GM12878 (cell line): ENCODE results near the gene ANO7. TPM values are rescaled to one million over a fixed set of nuclear protein-coding genes. Genes with fewer than 3 reads are reported as not detected.
A peak's percentile ranks its signal among the peaks of the same experiment; 100 is the strongest.

ENCODE experiments used
- BHLHE40 ChIP-seq, 2 experiments: fragments of 450-650 bp in 1 of 2; IDR thresholded peaks; 2 replicates each; pipeline ENCODE4 v1.6.1; 2011 to 2017; ENCODE audit warnings: low read depth in 2 of 2, borderline replicate concordance in 1 of 2, improper control_type of control experiment in 1 of 2, low read length in 1 of 2, mild to moderate bottlenecking in 1 of 2
- CBFB ChIP-seq: IDR thresholded peaks from 2 replicates; pipeline ENCODE4 v1.6.1; 2016; ENCODE audit warnings: antibody characterized with exemption, low read depth
- EGR1 ChIP-seq, 2 experiments: IDR thresholded peaks; 1 replicate in 1 of 2; 2 replicates in 1 of 2; pipeline ENCODE4 v1.6.1; 2011 to 2012; ENCODE audit warnings: low read depth in 2 of 2, low read length in 2 of 2, borderline replicate concordance in 1 of 2, mild to moderate bottlenecking in 1 of 2, moderate library complexity in 1 of 2
- FOS ChIP-seq: IDR thresholded peaks from 3 replicates; pipeline ENCODE4 v1.6.1; 2011; ENCODE audit warnings: borderline replicate concordance; ENCODE audit not compliant: insufficient read length; ENCODE audit errors: extremely low read depth
- GABPA ChIP-seq: IDR thresholded peaks from 2 replicates; pipeline ENCODE4 v1.6.1; 2014; ENCODE audit warnings: antibody characterized with exemption, low read depth, mild to moderate bottlenecking, inconsistent platforms
- HDGF ChIP-seq: fragments of 450-650 bp; IDR thresholded peaks from 2 replicates; pipeline ENCODE4 v1.6.1; 2016; ENCODE audit warnings: antibody characterized with exemption
- JUNB ChIP-seq: IDR thresholded peaks from 2 replicates; pipeline ENCODE4 v1.6.1; 2016; ENCODE audit warnings: antibody characterized with exemption, mild to moderate bottlenecking
- KLF5 ChIP-seq: fragments of 450-650 bp; IDR thresholded peaks from 2 replicates; pipeline ENCODE4 v1.6.1; 2014; ENCODE audit warnings: mild to moderate bottlenecking; ENCODE audit not compliant: partially characterized antibody
- LARP7 ChIP-seq: fragments of 450-650 bp; IDR thresholded peaks from 2 replicates; pipeline ENCODE4 v1.6.1; 2017; ENCODE audit warnings: mild to moderate bottlenecking
- MEF2A ChIP-seq: IDR thresholded peaks from 2 replicates; pipeline ENCODE4 v1.6.1; 2011; ENCODE audit warnings: low read depth, mild to moderate bottlenecking, low read length, moderate library complexity; ENCODE audit not compliant: insufficient read depth
- MEF2B ChIP-seq: fragments of 450-650 bp; IDR thresholded peaks from 2 replicates; pipeline ENCODE4 v1.6.1; 2018; ENCODE audit warnings: mild to moderate bottlenecking, moderate library complexity; ENCODE audit not compliant: partially characterized antibody, poor library complexity, severe bottlenecking
- MTA3 ChIP-seq: IDR thresholded peaks from 2 replicates; pipeline ENCODE4 v1.6.1; 2012; ENCODE audit warnings: low read length, inconsistent platforms, borderline replicate concordance
- MYB ChIP-seq: fragments of 150-350 bp; IDR thresholded peaks from 2 replicates; pipeline ENCODE4 v1.6.1; 2014; ENCODE audit warnings: mild to moderate bottlenecking, low read depth, low read length, borderline replicate concordance
- NFXL1 ChIP-seq: fragments of 450-650 bp; IDR thresholded peaks from 2 replicates; pipeline ENCODE4 v1.6.1; 2017; ENCODE audit warnings: antibody characterized with exemption, mild to moderate bottlenecking, borderline replicate concordance
- RBBP5 ChIP-seq: fragments of 200-600 bp; sonication (generic); conservative IDR thresholded peaks from 2 replicates; pipeline ENCODE4 v1.6.1; 2016
- SMC3 ChIP-seq: IDR thresholded peaks from 2 replicates; pipeline ENCODE4 v1.6.1; 2011; ENCODE audit warnings: low read length, improper control_type of control experiment, borderline replicate concordance
- SRF ChIP-seq, 2 experiments: IDR thresholded peaks; 2 replicates each; pipeline ENCODE4 v1.6.1; 2011; ENCODE audit warnings: low read depth in 2 of 2, low read length in 2 of 2, mild to moderate bottlenecking in 1 of 2, moderate library complexity in 1 of 2
- STAT1 ChIP-seq: fragments of 450-650 bp; conservative IDR thresholded peaks from 2 replicates; pipeline ENCODE4 v1.6.1; 2014; ENCODE audit warnings: antibody characterized with exemption, mild to moderate bottlenecking
- ZNF384 ChIP-seq: IDR thresholded peaks from 2 replicates; pipeline ENCODE4 v1.6.1; 2012; ENCODE audit warnings: low read depth, mild to moderate bottlenecking, low read length, improper control_type of control experiment, borderline replicate concordance
- polyA plus RNA-seq, 11 experiments: library from polyadenylated mRNA; depleted of rRNA in 4 of 11; unstranded in 6 of 11; stranded (reverse) in 5 of 11; fragments of >200 nt; fragmentation: Nextera tagmentation in 4 of 11; fragmentation: Illumina TruSeq in 1 of 11; extraction: Ambion mirVana in 4 of 11; extraction: Trizol in 1 of 11; gene quantifications; 1 replicate in 1 of 11; 2 replicates in 10 of 11; pipeline versions ENCODE4 v1.2.1 to v1.2.3, GENCODE V29; 2011 to 2016; ENCODE audit warnings: inconsistent platforms in 2 of 11, missing spikeins in 2 of 11, low read depth in 1 of 11
- total RNA-seq, 4 experiments: library from RNA; depleted of rRNA in 3 of 4; stranded (reverse); fragments of >200 nt in 3 of 4; fragmentation: Illumina TruSeq in 1 of 4; extraction: Trizol in 1 of 4; gene quantifications; 2 replicates each; pipeline versions ENCODE4 v1.2.1 to v1.2.3, GENCODE V29; 2013 to 2021
- TF ChIP-seq, protein P1 (sequence below): IDR thresholded peaks from 2 replicates; pipeline ENCODE4 v1.6.1; 2012; ENCODE audit warnings: low read depth, low read length, improper control_type of control experiment
- TF ChIP-seq, protein P2 (sequence below): IDR thresholded peaks from 2 replicates; pipeline ENCODE4 v1.6.1; 2012; ENCODE audit warnings: mild to moderate bottlenecking, low read depth, low read length

ANO7 gene
- total and polyA plus RNA-seq, 10 of the 15 experiments (the other 5 are each of a cell fraction or from before 2014, with no cell fraction given) = 0.08 to 1.4 (median 0.44) TPM

DNA sequence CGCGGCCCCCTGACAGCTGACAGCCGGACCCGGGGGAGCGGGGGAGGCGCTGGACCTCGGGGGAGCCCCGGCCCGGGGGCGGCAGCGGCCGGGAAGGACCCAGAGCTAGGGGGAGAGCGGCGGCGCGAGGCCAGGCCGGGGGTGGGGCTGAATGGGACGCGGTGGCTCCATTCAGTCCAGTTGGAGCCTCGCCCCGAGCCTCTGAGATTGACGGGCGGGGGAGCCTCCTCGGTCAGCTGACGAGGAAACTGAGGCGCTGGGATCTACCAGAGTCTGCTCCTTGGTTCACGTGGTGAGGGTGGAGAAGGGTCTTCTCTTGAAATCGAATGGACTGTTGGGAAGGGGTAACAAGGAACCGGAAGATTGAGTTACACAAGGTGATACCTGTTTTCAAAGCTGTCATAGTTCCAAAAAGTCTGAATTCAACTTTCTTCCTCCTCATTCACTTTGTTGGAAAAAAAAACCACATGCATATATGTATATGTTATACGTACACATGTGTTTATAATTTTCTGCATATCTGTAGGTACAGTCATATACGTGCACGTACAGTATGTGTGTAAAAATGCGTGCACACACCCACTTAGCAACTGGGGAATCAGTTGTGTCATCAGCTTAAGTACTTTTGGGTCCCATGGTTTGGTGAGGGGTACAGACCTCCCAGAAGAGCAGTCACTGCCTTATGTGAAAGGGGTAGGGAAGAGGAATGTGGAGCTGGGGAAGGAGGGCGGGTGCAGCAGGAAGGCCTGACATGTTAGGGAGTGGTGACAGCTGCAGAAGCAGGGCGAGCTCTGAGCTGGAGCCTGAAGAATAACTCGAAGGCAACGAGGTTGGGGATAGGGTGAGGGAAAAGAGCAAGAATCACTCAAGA lies 37.6 kb upstream of the ANO7 start (continued):
- TF ChIP-seq BHLHE40 (IDR thresholded peaks at IDR 0.05; ENCODE audit: borderline replicate concordance in 1 of 2, low read depth in 2 of 2, low read length in 1 of 2) = 0 out of 4 replicates have a peak, but pooled peaks of 1 of the 2 experiments have one; percentile 58
- TF ChIP-seq MTA3 = no peak
- 0 out of 2 replicates have a peak, but pooled peaks have one; percentile 21 for TF ChIP-seq HDGF
- no peak for TF ChIP-seq FOS
- TF ChIP-seq EGR1 (IDR thresholded peaks at IDR 0.05; ENCODE audit: borderline replicate concordance in 1 of 2, low read depth in 2 of 2, low read length in 2 of 2) = peak in 1 of 2 experiments; percentile 86; a peak in 2 of 3 replicates
- TF ChIP-seq, protein P1, sequence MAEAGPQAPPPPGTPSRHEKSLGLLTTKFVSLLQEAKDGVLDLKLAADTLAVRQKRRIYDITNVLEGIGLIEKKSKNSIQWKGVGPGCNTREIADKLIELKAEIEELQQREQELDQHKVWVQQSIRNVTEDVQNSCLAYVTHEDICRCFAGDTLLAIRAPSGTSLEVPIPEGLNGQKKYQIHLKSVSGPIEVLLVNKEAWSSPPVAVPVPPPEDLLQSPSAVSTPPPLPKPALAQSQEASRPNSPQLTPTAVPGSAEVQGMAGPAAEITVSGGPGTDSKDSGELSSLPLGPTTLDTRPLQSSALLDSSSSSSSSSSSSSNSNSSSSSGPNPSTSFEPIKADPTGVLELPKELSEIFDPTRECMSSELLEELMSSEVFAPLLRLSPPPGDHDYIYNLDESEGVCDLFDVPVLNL = no peak
- TF ChIP-seq, protein P2, sequence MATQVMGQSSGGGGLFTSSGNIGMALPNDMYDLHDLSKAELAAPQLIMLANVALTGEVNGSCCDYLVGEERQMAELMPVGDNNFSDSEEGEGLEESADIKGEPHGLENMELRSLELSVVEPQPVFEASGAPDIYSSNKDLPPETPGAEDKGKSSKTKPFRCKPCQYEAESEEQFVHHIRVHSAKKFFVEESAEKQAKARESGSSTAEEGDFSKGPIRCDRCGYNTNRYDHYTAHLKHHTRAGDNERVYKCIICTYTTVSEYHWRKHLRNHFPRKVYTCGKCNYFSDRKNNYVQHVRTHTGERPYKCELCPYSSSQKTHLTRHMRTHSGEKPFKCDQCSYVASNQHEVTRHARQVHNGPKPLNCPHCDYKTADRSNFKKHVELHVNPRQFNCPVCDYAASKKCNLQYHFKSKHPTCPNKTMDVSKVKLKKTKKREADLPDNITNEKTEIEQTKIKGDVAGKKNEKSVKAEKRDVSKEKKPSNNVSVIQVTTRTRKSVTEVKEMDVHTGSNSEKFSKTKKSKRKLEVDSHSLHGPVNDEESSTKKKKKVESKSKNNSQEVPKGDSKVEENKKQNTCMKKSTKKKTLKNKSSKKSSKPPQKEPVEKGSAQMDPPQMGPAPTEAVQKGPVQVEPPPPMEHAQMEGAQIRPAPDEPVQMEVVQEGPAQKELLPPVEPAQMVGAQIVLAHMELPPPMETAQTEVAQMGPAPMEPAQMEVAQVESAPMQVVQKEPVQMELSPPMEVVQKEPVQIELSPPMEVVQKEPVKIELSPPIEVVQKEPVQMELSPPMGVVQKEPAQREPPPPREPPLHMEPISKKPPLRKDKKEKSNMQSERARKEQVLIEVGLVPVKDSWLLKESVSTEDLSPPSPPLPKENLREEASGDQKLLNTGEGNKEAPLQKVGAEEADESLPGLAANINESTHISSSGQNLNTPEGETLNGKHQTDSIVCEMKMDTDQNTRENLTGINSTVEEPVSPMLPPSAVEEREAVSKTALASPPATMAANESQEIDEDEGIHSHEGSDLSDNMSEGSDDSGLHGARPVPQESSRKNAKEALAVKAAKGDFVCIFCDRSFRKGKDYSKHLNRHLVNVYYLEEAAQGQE = no peak
- no peak for TF ChIP-seq GABPA
- TF ChIP-seq MYB = no peak
- peak; percentile 53 for TF ChIP-seq MEF2B
- no peak for TF ChIP-seq CBFB
- TF ChIP-seq SMC3 = no peak; the same call in 1 of the 2 replicates
- no peak for TF ChIP-seq NFXL1
- TF ChIP-seq STAT1 = 0 out of 2 replicates have a peak, but pooled peaks have one; percentile 37
- no peak for TF ChIP-seq MEF2A
- TF ChIP-seq RBBP5 = no peak
- no peak for TF ChIP-seq KLF5
- TF ChIP-seq ZNF384 = no peak
- TF ChIP-seq JUNB = no peak
- TF ChIP-seq LARP7 = peak; percentile 84
- no peak for TF ChIP-seq SRF (IDR thresholded peaks at IDR 0.05; ENCODE audit: low read depth in 2 of 2, low read length in 2 of 2)
